Aorta (tissue), 5 donors: Measurements from ENCODE around the gene TEX2. TPM values are rescaled to one million over a fixed set of nuclear protein-coding genes. Genes with fewer than 3 reads are reported as not detected.
"Not testable (repeated sequence)": the region's sequence is repeated elsewhere in the genome, so short reads cannot be mapped to it uniquely, and the experiment has no call there.

Experiments used
- ATAC-seq: fragments of 200-7000 bp; cut with Tn5 transposase; one replicate; pipeline ENCODE4 v1.9.1; 2022; ENCODE audit warnings: moderate library complexity; ENCODE audit not compliant: low FRiP score
- DNase-seq, 2 donors: peaks; one replicate each; pipeline ENCODE4 v3.0.0-alpha.2; 2020
- H3K27ac ChIP-seq, 2 donors: one replicate each; pipeline ENCODE4 v1.5.1; 2013; ENCODE audit warnings: low read length in 2 of 2, mild to moderate bottlenecking in 2 of 2, moderate library complexity in 2 of 2, control low read depth in 1 of 2, inconsistent platforms in 1 of 2, low read depth in 1 of 2
- H3K27me3 ChIP-seq, 2 donors: one replicate each; pipeline ENCODE4 v1.6.1; 2013; ENCODE audit warnings: control low read depth in 1 of 2, low read length in 1 of 2, mild to moderate bottlenecking in 1 of 2, moderate library complexity in 1 of 2; ENCODE audit not compliant: insufficient read depth in 2 of 2, control insufficient read depth in 1 of 2
- H3K36me3 ChIP-seq, 2 donors: one replicate each; pipeline ENCODE4 v1.6.1; 2013; ENCODE audit warnings: control low read depth in 1 of 2, low read length in 1 of 2, mild to moderate bottlenecking in 1 of 2; ENCODE audit not compliant: insufficient read depth in 2 of 2, control insufficient read depth in 1 of 2
- H3K4me1 ChIP-seq, 2 donors: one replicate each; pipeline ENCODE4 v1.6.1; 2013; ENCODE audit warnings: low read length in 2 of 2, control low read depth in 1 of 2, mild to moderate bottlenecking in 1 of 2, moderate library complexity in 1 of 2; ENCODE audit not compliant: insufficient read depth in 2 of 2, control insufficient read depth in 1 of 2
- H3K4me3 ChIP-seq, 2 donors: one replicate each; pipeline ENCODE4 v1.5.1; 2013; ENCODE audit warnings: low read length in 2 of 2, control low read depth in 1 of 2, mild to moderate bottlenecking in 1 of 2
- H3K9me3 ChIP-seq: one replicate; pipeline ENCODE4 v1.6.1; 2013; ENCODE audit warnings: mild to moderate bottlenecking, low read length; ENCODE audit not compliant: control insufficient read depth
- WGBS, 2 donors: extraction: QIAGEN DNeasy Blood & Tissue Kit; methylation state at CpG; one replicate each; pipeline ENCODE4 v1.1.7; 2013; 5-methylcytosine and 5-hydroxymethylcytosine counted together
- intact Hi-C, 2 donors: fragments of 100-400 bp; cut with DNase I; formaldehyde crosslinking; loops; one replicate each; pipeline versions ENCODE4 v1.14.2 to v1.15.0; 2022
- polyA plus RNA-seq, 2 donors: library from polyadenylated mRNA; stranded (reverse); fragments of 200-250 nt; gene quantifications; one replicate each; pipeline ENCODE4 v1.2.3, GENCODE V29; 2013
- total RNA-seq, 2 donors: library from RNA; stranded (reverse); fragmentation: NEBNext Ultra II Directional; extraction: Animal tissue kit (Norgen Biotek cat#: 25700); gene quantifications; one replicate each; pipeline ENCODE4 v1.2.1, GENCODE V29; 2021
- donor health status: healthy with polysubstance abuse.
- donor health status: Bipolar disorder and iron deficiency.
- donor health status: DM: no; HTN: no; CAD: no.
- donor health status: DM: no; HTN: no; CAD: no.
- donor health status: DM: yes; HTN: yes; CAD: no.

Gene TEX2
- total and polyA plus RNA-seq, 4 donors = 10.9 to 29.4 (median 24.2) TPM

DNA sequence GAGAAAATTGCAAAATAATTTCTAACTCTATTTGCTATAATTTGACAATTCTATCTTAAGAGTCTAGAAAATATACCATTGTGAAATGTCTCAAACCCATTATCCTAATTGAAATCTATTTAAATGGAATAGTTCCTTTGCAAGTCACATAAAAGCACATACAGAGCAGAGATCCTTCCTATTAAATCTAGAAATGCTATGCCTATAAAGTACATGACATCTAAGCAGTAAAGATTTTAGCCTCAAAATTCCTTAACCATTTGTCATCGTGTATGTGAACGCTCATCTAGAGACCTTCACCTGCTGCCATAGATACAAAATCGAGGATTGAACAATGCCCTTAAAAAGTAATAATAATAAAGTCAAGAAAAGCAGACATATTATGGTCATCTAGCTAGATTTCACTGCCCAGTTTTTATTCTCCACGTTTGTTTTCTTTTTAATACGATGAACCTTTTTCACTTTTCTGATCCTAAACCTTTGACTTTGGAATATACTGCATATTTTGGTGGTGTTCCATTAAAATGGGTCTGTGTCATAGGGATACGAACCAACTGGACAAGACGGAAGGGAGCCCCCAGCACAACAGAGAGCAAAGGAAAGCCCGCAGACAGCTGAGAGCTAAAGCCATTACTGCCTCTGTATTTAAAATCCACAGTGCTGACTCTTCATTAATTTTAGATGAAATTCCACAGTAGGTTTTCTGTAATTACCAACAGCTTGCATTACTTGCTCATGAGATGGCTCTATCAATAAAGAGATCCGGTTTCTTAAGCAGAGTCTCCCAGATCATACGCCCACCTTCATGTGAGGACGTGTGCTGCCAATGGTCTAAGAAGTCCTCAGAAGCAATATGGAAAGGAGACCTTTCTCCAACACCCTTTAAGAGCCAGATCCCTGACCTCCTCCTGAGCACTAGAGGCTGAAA, 17.6 kb downstream of the TEX2 start:
- Histone ChIP-seq H3K4me1 (peaks cover 0 to 7% of the 10 kb centered on the region in 2 donors), H3K27ac (no peak overlapping the region), H3K36me3 (no peaks in the 10 kb centered on the region), H3K4me3 (no peak overlapping the region), H3K27me3 (no peaks in the 10 kb centered on the region), H3K9me3 (no peaks in the 10 kb centered on the region)
- DNase-seq = no peak
- intact Hi-C loops = no loop called here
- 83% methylated on average over 11 of the region's 11 CpGs for WGBS, 2 donors
- ATAC-seq = no peak

GRCh38 chr17:64244165-64244564, 18.9 kb downstream of the TEX2 start:
- H3K27me3 ChIP-seq = no peaks in the 10 kb centered on the region
- no peak for ATAC-seq
- no peaks in the 10 kb centered on the region for H3K36me3 ChIP-seq
- H3K4me3 ChIP-seq = no peak overlapping the region
- peaks cover 0 to 7% of the 10 kb centered on the region in 2 donors for H3K4me1 ChIP-seq
- no peaks in the 10 kb centered on the region for H3K9me3 ChIP-seq
- DNase-seq = no peak
- intact Hi-C loops = no loop called here
- 10 to 17% methylated on average over 5 of the region's 5 CpGs for WGBS, 2 donors
- peak overlapping the region; percentile 65 to 75 for H3K27ac ChIP-seq

GRCh38 chr17:64243340-64243739, 19.7 kb downstream of the TEX2 start:
- no peak for ATAC-seq
- 90 to 92% methylated on average over 2 of the region's 2 CpGs for WGBS, 2 donors
- H3K27ac ChIP-seq = peak overlapping the region in 1 of 2 donors; percentile 10
- DNase-seq = no peak
- no peaks in the 10 kb centered on the region for H3K27me3 ChIP-seq
- peaks cover 0 to 7% of the 10 kb centered on the region in 2 donors for H3K4me1 ChIP-seq
- no peak overlapping the region for H3K4me3 ChIP-seq
- intact Hi-C loops = no loop called here
- no peaks in the 10 kb centered on the region for H3K36me3 ChIP-seq
- H3K9me3 ChIP-seq = no peaks in the 10 kb centered on the region

DNA sequence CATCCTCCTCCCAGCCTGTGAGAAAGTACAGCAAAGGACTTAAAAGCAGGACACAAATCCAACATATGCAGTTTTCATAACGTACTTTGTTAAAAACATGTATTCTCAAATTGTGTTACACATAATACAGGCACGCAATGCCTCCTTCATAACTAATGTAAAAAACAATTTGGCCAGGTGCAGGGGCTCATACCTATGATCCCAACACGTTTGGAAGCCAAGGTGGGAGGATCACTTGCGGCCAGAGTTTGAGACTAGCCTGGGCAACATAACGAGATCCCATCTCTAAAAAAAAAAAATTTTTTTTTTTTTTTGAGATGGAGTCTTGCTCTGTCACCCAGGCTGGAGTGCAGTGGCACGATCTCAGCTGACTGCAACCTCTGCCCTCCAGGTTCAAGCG, 20.4 kb downstream of the TEX2 start:
- ATAC-seq (no peak), DNase-seq (no peak)
- Histone ChIP-seq H3K27me3 (no peaks in the 10 kb centered on the region), H3K4me1 (peaks cover 0 to 7% of the 10 kb centered on the region in 2 donors), H3K36me3 (no peaks in the 10 kb centered on the region), H3K9me3 (no peaks in the 10 kb centered on the region), H3K27ac (no peak overlapping the region), H3K4me3 (no peak overlapping the region)
- WGBS, 2 donors = 94 to 95% methylated on average over 7 of the region's 7 CpGs
- intact Hi-C loops = no loop called here

GRCh38 chr17:64240741-64241347, 22.2 kb downstream of the TEX2 start:
- Histone ChIP-seq H3K27me3 (no peaks in the 10 kb centered on the region), H3K4me3 (no peak overlapping the region), H3K27ac (peak overlapping the region in 1 of 2 donors; percentile 77), H3K4me1 (peaks cover 0 to 7% of the 10 kb centered on the region in 2 donors), H3K36me3 (no peaks in the 10 kb centered on the region), H3K9me3 (no peaks in the 10 kb centered on the region)
- WGBS, 2 donors = 2 to 9% methylated on average over 8 of the region's 8 CpGs
- DNase-seq (peak; percentile 77 to 80), ATAC-seq (peak; percentile 90)
- intact Hi-C loops = no loop called here

DNA sequence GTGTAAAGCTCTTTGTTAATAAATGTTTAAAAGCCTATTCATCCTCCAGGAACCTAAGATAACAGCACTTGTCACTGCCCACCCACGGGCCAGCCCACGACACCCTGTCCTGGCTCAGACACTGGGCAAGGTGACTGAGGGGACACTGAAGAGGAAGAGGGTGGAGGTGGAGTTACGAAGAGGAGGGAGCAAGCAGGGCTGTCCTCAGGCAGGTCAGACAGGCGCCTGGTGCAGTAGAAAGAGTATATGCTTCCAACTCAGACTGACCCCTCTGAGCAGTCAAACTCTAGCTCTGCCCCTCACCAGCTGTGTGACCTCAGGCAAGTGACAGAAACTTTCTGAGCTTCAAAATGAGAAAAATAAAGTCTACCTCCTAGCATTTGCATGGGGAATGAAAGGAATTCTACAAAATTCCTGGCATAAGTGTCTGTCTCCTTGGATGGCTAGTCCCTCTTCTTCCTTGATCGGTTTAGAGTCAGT, 22.8 kb downstream of the TEX2 start:
- peaks cover 0 to 7% of the 10 kb centered on the region in 2 donors for H3K4me1 ChIP-seq
- H3K4me3 ChIP-seq = no peak overlapping the region
- H3K9me3 ChIP-seq = no peaks in the 10 kb centered on the region
- peak overlapping the region in 1 of 2 donors; percentile 77 for H3K27ac ChIP-seq
- no peaks in the 10 kb centered on the region for H3K36me3 ChIP-seq
- intact Hi-C loops = no loop called here
- DNase-seq = no peak
- WGBS, 2 donors = 12 to 23% methylated on average over 5 of the region's 5 CpGs
- ATAC-seq = peak; percentile 60
- no peaks in the 10 kb centered on the region for H3K27me3 ChIP-seq

DNA sequence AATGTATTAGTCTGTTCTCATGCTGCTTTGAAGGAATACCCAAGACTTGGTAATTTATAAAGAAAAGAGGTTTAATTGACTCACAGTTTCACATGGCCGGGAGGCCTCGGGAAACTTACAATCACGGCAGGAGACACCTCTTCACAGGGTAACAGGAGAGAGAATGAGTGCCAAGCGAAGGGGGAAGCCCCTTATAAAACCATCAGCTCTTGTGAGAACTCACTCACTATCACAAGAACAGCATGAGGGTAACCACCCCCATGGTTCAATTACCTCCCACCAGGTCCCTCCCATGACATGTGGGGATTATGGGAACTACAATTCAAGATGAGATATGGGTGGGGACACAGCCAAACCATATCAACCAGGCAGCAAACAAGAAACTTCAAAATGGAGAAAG, 24.6 kb downstream of the TEX2 start:
- H3K4me3 ChIP-seq, ATAC-seq, H3K27me3 ChIP-seq, DNase-seq, H3K27ac ChIP-seq, intact Hi-C loops, H3K9me3 ChIP-seq, H3K36me3 ChIP-seq, H3K4me1 ChIP-seq: not testable (repeated sequence)
- WGBS, 2 donors = 95 to 98% methylated on average over 4 of the region's 4 CpGs

- Histone ChIP-seq H3K27ac (no peak overlapping the region), H3K4me3 (no peak overlapping the region), H3K27me3 (no peaks in the 10 kb centered on the region), H3K36me3 (no peaks in the 10 kb centered on the region), H3K9me3 (no peaks in the 10 kb centered on the region), H3K4me1 (no peaks in the 10 kb centered on the region)
- intact Hi-C loops = no loop called here
- WGBS, 2 donors = 88 to 89% methylated on average over 9 of the region's 9 CpGs
- ATAC-seq = no peak
- DNase-seq = no peak
These were observed 26.1 kb downstream of the TEX2 start for GRCh38 chr17:64236827-64237403.
